ENCODE results near the gene L3MBTL4. TPM values are rescaled to one million over a fixed set of nuclear protein-coding genes. Genes with fewer than 3 reads are reported as not detected.

L3MBTL4 gene
- total and polyA plus RNA-seq, 2 experiments from 2014 or later = 4.1 to 14.1 TPM

DNA sequence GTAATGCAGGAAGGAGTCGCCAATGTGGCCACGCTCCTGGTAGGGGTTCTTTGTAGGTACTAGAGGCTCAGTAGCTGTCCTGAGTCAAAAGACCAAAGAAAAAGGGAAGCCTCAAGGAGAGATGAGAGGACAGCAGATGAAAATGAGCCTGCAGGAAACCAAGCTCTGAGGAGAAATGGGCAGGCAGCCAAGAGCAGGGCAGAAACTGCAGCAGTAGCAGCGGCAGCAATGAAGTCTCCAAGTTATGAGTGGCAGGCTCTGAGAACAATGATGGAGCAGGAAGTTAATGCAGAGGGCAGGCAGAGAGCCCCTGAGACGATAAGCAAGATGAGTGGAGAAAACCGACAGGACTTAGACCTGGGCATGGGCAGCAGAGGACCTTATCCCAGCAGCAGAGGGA lies 471.2 kb downstream of the L3MBTL4 start:
- Histone ChIP-seq H4K20me1 (ENCODE audit: insufficient read depth, poor library complexity, severe bottlenecking) (no peaks in the 10 kb centered on the region), H3K79me2 (no peaks in the 10 kb centered on the region), H3K4me1 (ENCODE audit: insufficient read depth) (no peaks in the 10 kb centered on the region), H3K9me3 (ENCODE audit: low read depth) (no peaks in the 10 kb centered on the region), H3K4me2 (no peak overlapping the region), H2AFZ (no peak overlapping the region), H3K4me3 (no peak overlapping the region), H3K36me3 (replicated peaks; ENCODE audit: insufficient read depth, low read depth) (no peaks in the 10 kb centered on the region), H3K9me2 (replicated peaks; ENCODE audit: insufficient read depth) (no peaks in the 10 kb centered on the region), H3K27me3 (no peaks in the 10 kb centered on the region), H3K27ac (no peak overlapping the region)
- no peak for TF ChIP-seq EZH2 (IDR thresholded peaks at IDR 0.05; ENCODE audit: borderline replicate concordance)
- no peak for TF ChIP-seq CTCF (IDR thresholded peaks at IDR 0.05; ENCODE audit: poor library complexity)
- no peak for TF ChIP-seq EZH2phosphoT487 (IDR thresholded peaks at IDR 0.05; ENCODE audit: low read depth, severe bottlenecking, unreplicated experiment)
- WGBS (ENCODE audit: low lambda C conversion rate, missing lambda C conversion rate) = 87% methylated on average over 5 of the region's 5 CpGs
- DNase-seq (ENCODE audit: low spot score) = no peak

DNA sequence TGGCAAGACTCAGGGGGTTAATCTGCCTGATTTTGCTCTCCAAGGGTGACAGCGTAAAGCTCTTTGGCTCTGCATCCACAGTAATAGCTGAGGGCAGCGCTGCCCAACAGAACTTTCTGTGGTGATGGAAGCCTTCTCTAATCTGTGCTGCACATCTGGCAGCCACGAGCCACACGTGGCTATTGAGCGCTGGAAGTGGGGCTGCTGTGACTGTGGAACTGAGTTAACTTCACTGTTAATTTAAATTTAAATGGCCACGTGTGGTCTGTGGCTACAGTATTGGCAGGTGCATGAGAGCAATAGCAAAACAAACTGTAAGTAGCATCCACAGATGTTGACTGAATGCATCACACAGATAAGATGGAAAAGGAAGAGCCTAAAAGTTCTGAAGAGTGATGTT lies 472.1 kb downstream of the L3MBTL4 start:
- WGBS (ENCODE audit: low lambda C conversion rate, missing lambda C conversion rate) = 67% methylated on average over 6 of the region's 6 CpGs
- H3K4me1 ChIP-seq (ENCODE audit: insufficient read depth) = no peaks in the 10 kb centered on the region

GRCh38 chr18:5941890-5942289 lies 472.8 kb downstream of the L3MBTL4 start:
- H3K4me1 ChIP-seq (ENCODE audit: insufficient read depth) = no peaks in the 10 kb centered on the region
- H3K9me3 ChIP-seq (ENCODE audit: low read depth) = no peaks in the 10 kb centered on the region
- no peaks in the 10 kb centered on the region for H3K36me3 ChIP-seq (replicated peaks; ENCODE audit: insufficient read depth, low read depth)
- 58% methylated on average over 3 of the region's 3 CpGs for WGBS (ENCODE audit: low lambda C conversion rate, missing lambda C conversion rate)
- no peak overlapping the region for H3K4me2 ChIP-seq
- H2AFZ ChIP-seq = no peak overlapping the region
- no peak overlapping the region for H3K27ac ChIP-seq
- H3K4me3 ChIP-seq = no peak overlapping the region
- TF ChIP-seq EZH2phosphoT487 (IDR thresholded peaks at IDR 0.05; ENCODE audit: low read depth, severe bottlenecking, unreplicated experiment) = no peak
- TF ChIP-seq EZH2 (IDR thresholded peaks at IDR 0.05; ENCODE audit: borderline replicate concordance) = no peak
- H4K20me1 ChIP-seq (ENCODE audit: insufficient read depth, poor library complexity, severe bottlenecking) = no peaks in the 10 kb centered on the region
- no peaks in the 10 kb centered on the region for H3K79me2 ChIP-seq
- H3K9me2 ChIP-seq (replicated peaks; ENCODE audit: insufficient read depth) = no peaks in the 10 kb centered on the region
- no peak for DNase-seq (ENCODE audit: low spot score)
- H3K27me3 ChIP-seq = no peaks in the 10 kb centered on the region

More for the DNA sequence above, 472.1 kb downstream of the L3MBTL4 start:
- H3K27ac ChIP-seq = no peak overlapping the region
- H3K9me2 ChIP-seq (replicated peaks; ENCODE audit: insufficient read depth) = no peaks in the 10 kb centered on the region
- no peaks in the 10 kb centered on the region for H3K36me3 ChIP-seq (replicated peaks; ENCODE audit: insufficient read depth, low read depth)
- H3K79me2 ChIP-seq = no peaks in the 10 kb centered on the region
- no peak overlapping the region for H3K4me2 ChIP-seq
- no peak overlapping the region for H2AFZ ChIP-seq
- no peaks in the 10 kb centered on the region for H4K20me1 ChIP-seq (ENCODE audit: insufficient read depth, poor library complexity, severe bottlenecking)
- no peak overlapping the region for H3K4me3 ChIP-seq
- H3K9me3 ChIP-seq (ENCODE audit: low read depth) = no peaks in the 10 kb centered on the region
- DNase-seq (ENCODE audit: low spot score) = no peak
- TF ChIP-seq EZH2phosphoT487 (IDR thresholded peaks at IDR 0.05; ENCODE audit: low read depth, severe bottlenecking, unreplicated experiment) = no peak
- TF ChIP-seq CTCF (IDR thresholded peaks at IDR 0.05; ENCODE audit: poor library complexity) = no peak
- no peak for TF ChIP-seq EZH2 (IDR thresholded peaks at IDR 0.05; ENCODE audit: borderline replicate concordance)
- no peaks in the 10 kb centered on the region for H3K27me3 ChIP-seq

DNA sequence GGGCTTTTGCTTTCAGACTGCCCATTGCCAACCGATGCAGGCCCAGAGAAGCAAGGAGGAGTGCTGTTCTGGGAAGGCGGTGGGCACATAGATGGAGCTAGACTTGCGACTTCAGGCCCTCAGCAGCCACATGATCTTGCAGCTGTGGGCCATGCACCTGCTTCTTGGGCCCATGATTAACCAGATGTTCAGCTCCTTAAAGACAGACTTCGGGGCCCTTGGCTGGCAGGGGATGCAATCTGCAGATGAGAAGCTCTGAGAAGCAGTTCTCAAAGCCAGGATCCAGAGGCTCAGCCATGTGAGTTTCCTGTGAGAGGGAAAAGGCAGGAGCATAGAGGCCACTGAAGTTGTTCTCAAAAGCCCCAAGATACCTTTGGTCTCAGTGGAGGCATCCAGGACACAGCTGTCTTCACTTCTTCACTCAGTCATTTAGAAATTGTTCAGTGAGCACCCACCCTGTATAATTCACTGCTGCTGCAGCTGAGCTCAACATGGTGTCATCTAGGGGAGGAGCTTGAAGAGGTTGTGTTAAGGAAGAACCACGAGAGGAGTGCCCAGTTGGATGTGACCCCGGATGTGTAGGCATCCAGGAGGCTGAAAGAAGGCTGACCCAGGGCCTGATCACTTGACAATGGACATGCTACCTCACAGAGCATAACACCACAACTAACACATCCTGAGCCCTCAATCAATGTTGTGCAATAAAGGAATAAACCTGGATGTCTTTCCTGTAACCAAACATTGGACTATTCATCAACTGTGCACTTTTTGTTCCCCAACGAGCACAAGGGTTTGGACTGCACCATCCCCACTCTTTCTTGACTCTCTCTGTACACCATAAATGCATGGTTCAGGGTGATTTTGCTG lies 474.7 kb downstream of the L3MBTL4 start:
- Histone ChIP-seq H3K79me2 (no peaks in the 10 kb centered on the region), H4K20me1 (ENCODE audit: insufficient read depth, poor library complexity, severe bottlenecking) (no peaks in the 10 kb centered on the region), H3K36me3 (replicated peaks; ENCODE audit: insufficient read depth, low read depth) (no peaks in the 10 kb centered on the region), H2AFZ (no peak overlapping the region), H3K4me2 (no peak overlapping the region), H3K9me3 (ENCODE audit: low read depth) (no peaks in the 10 kb centered on the region), H3K4me3 (no peak overlapping the region), H3K27ac (no peak overlapping the region), H3K4me1 (ENCODE audit: insufficient read depth) (no peaks in the 10 kb centered on the region), H3K9me2 (replicated peaks; ENCODE audit: insufficient read depth) (no peaks in the 10 kb centered on the region), H3K27me3 (no peaks in the 10 kb centered on the region)
- TF ChIP-seq CTCF (IDR thresholded peaks at IDR 0.05; ENCODE audit: poor library complexity) (no peak), EZH2phosphoT487 (IDR thresholded peaks at IDR 0.05; ENCODE audit: low read depth, severe bottlenecking, unreplicated experiment) (no peak), EZH2 (IDR thresholded peaks at IDR 0.05; ENCODE audit: borderline replicate concordance) (no peak)
- 93% methylated on average over 7 of the region's 7 CpGs for WGBS (ENCODE audit: low lambda C conversion rate, missing lambda C conversion rate)
- DNase-seq (ENCODE audit: low spot score) = no peak

All from hepatocyte (in vitro differentiated cells).